GM12864 (cell line): Measurements from ENCODE around the gene PDE6D.

Source experiments
- DNase-seq: peaks from one replicate; pipeline ENCODE4 v3.0.0-alpha.2; 2011; ENCODE audit warnings: low read depth
- H3K4me3 ChIP-seq: 2 replicates; pipeline ENCODE4 v1.5.1; 2011; ENCODE audit warnings: mild to moderate bottlenecking, low read depth, low read length, control low read depth
- TF ChIP-seq, protein P1 (sequence below): IDR thresholded peaks from 2 replicates; pipeline ENCODE4 v1.5.1; 2011; ENCODE audit warnings: low read depth, mild to moderate bottlenecking, moderate library complexity, low read length, control low read depth, inconsistent platforms; ENCODE audit errors: missing control alignments

Gene PDE6D

GRCh38 chr2:231684314-231685223, 96.5 kb downstream of the PDE6D start:
- TF ChIP-seq, protein P1, sequence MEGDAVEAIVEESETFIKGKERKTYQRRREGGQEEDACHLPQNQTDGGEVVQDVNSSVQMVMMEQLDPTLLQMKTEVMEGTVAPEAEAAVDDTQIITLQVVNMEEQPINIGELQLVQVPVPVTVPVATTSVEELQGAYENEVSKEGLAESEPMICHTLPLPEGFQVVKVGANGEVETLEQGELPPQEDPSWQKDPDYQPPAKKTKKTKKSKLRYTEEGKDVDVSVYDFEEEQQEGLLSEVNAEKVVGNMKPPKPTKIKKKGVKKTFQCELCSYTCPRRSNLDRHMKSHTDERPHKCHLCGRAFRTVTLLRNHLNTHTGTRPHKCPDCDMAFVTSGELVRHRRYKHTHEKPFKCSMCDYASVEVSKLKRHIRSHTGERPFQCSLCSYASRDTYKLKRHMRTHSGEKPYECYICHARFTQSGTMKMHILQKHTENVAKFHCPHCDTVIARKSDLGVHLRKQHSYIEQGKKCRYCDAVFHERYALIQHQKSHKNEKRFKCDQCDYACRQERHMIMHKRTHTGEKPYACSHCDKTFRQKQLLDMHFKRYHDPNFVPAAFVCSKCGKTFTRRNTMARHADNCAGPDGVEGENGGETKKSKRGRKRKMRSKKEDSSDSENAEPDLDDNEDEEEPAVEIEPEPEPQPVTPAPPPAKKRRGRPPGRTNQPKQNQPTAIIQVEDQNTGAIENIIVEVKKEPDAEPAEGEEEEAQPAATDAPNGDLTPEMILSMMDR, result no peak
- H3K4me3 ChIP-seq, result no peak overlapping the region
- no peak for DNase-seq

- no peak overlapping the region for H3K4me3 ChIP-seq
- TF ChIP-seq, protein P1, result no peak
- DNase-seq, result no peak
These were observed 97.5 kb downstream of the PDE6D start for GRCh38 chr2:231683292-231684235.

- no peak for DNase-seq
- no peak overlapping the region for H3K4me3 ChIP-seq
- TF ChIP-seq, protein P1, result no peak
These were observed 98.3 kb downstream of the PDE6D start for GRCh38 chr2:231682603-231683291.
